Glutamatergic neuron (in vitro differentiated cells): ENCODE measurements around the gene PPDPF. TPM values are rescaled to one million over a fixed set of nuclear protein-coding genes. Genes with fewer than 3 reads are reported as not detected.

Source experiments
- DNase-seq: peaks from one replicate; pipeline ENCODE4 v3.0.0; 2022
- H3K27ac Mint-ChIP-seq: one replicate; pipeline ENCODE4 v1.8.0; 2020; ENCODE audit warnings: mild to moderate bottlenecking, mixed read lengths, inconsistent platforms; ENCODE audit not compliant: unreplicated experiment
- H3K27me3 Mint-ChIP-seq: one replicate; pipeline ENCODE4 v1.8.0; 2020; ENCODE audit warnings: mild to moderate bottlenecking, moderate library complexity, mixed read lengths, inconsistent platforms; ENCODE audit not compliant: unreplicated experiment
- H3K36me3 Mint-ChIP-seq: one replicate; pipeline ENCODE4 v1.8.0; 2020; ENCODE audit warnings: mild to moderate bottlenecking, mixed read lengths, inconsistent platforms; ENCODE audit not compliant: unreplicated experiment
- H3K4me1 Mint-ChIP-seq: one replicate; pipeline ENCODE4 v1.8.0; 2020; ENCODE audit warnings: mild to moderate bottlenecking, low read depth, mixed read lengths, inconsistent platforms; ENCODE audit not compliant: unreplicated experiment
- H3K4me3 Mint-ChIP-seq: one replicate; pipeline ENCODE4 v1.8.0; 2020; ENCODE audit warnings: mild to moderate bottlenecking, mixed read lengths, inconsistent platforms; ENCODE audit not compliant: unreplicated experiment
- H3K9me3 Mint-ChIP-seq: one replicate; pipeline ENCODE4 v1.8.0; 2020; ENCODE audit warnings: mild to moderate bottlenecking, moderate library complexity, mixed read lengths, inconsistent platforms; ENCODE audit not compliant: unreplicated experiment
- CTCF ChIP-seq: fragments of 200-600 bp; sonication (generic); IDR thresholded peaks from one replicate; pipeline ENCODE4 v1.5.0; 2021; ENCODE audit not compliant: partially characterized antibody, unreplicated experiment
- total RNA-seq: library from RNA; stranded (reverse); fragmentation: NEBNext Ultra II Directional; extraction: Animal tissue kit (Norgen Biotek cat#: 25700); gene quantifications from one replicate; pipeline ENCODE4 v1.2.1, GENCODE V29; 2021; ENCODE audit not compliant: unreplicated experiment

The PPDPF gene
- total RNA-seq, 1 donor from 2014 or later, result 293 TPM

GRCh38 chr20:63518946-63519667, 1.5 kb upstream of the PPDPF start:
- Mint-ChIP-seq H3K36me3 (peaks cover 3% of the 10 kb centered on the region), H3K27ac (peak overlapping the region; percentile 66)

GRCh38 chr20:63519668-63520503, 679 bp upstream of the PPDPF start:
- Mint-ChIP-seq H3K9me3 (peaks cover 12% of the 10 kb centered on the region), H3K4me3 (peak overlapping the region; percentile 87), H3K27me3 (peaks cover 15% of the 10 kb centered on the region), H3K4me1 (peaks cover 5% of the 10 kb centered on the region), H3K36me3 (peaks cover 3% of the 10 kb centered on the region), H3K27ac (peak overlapping the region; percentile 66)
- peak; percentile 76 for DNase-seq
- TF ChIP-seq CTCF, result peak; percentile 25

More at GRCh38 chr20:63518946-63519667, 1.5 kb upstream of the PPDPF start:
- Mint-ChIP-seq H3K4me3 (peak overlapping the region; percentile 87), H3K4me1 (peaks cover 5% of the 10 kb centered on the region), H3K9me3 (peaks cover 7% of the 10 kb centered on the region), H3K27me3 (peaks cover 12% of the 10 kb centered on the region)
- TF ChIP-seq CTCF, result no peak
- DNase-seq, result peak; percentile 14

GRCh38 chr20:63520934-63521601, 503 bp downstream of the PPDPF start:
- H3K9me3 Mint-ChIP-seq, result peaks cover 14% of the 10 kb centered on the region
- TF ChIP-seq CTCF, result no peak
- peak overlapping the region; percentile 84 for H3K27ac Mint-ChIP-seq
- peaks cover 3% of the 10 kb centered on the region for H3K36me3 Mint-ChIP-seq
- peaks cover 15% of the 10 kb centered on the region for H3K27me3 Mint-ChIP-seq
- peak overlapping the region; percentile 91 for H3K4me3 Mint-ChIP-seq
- DNase-seq, result peak; percentile 82
- H3K4me1 Mint-ChIP-seq, result peaks cover 5% of the 10 kb centered on the region

GRCh38 chr20:63521602-63522001, 1.0 kb downstream of the PPDPF start:
- peak overlapping the region; percentile 91 for H3K4me3 Mint-ChIP-seq
- DNase-seq, result peak; percentile 45
- H3K27me3 Mint-ChIP-seq, result peaks cover 15% of the 10 kb centered on the region
- peaks cover 14% of the 10 kb centered on the region for H3K9me3 Mint-ChIP-seq
- H3K27ac Mint-ChIP-seq, result peak overlapping the region; percentile 84
- H3K4me1 Mint-ChIP-seq, result peaks cover 5% of the 10 kb centered on the region
- H3K36me3 Mint-ChIP-seq, result peaks cover 3% of the 10 kb centered on the region
- no peak for TF ChIP-seq CTCF
